ENCODE data around the gene LY86.
A peak's percentile ranks its signal among the peaks of the same experiment; 100 is the strongest.

Gene LY86

GRCh38 chr6:6682225-6682624 lies 93.7 kb downstream of the LY86 start:
- no peak for DNase-seq (ENCODE audit: low read depth)

- DNase-seq (ENCODE audit: low read depth) = no peak
Measured at GRCh38 chr6:6683969-6684833, 95.7 kb downstream of the LY86 start.

GRCh38 chr6:6685249-6686040 lies 96.9 kb downstream of the LY86 start:
- DNase-seq (ENCODE audit: low read depth) = no peak

GRCh38 chr6:6686176-6686575 lies 97.7 kb downstream of the LY86 start:
- DNase-seq (ENCODE audit: low read depth) = no peak

GRCh38 chr6:6686748-6687601 lies 98.5 kb downstream of the LY86 start:
- peak; percentile 24 for DNase-seq (ENCODE audit: low read depth)

GRCh38 chr6:6688283-6688682 lies 99.8 kb downstream of the LY86 start:
- DNase-seq (ENCODE audit: low read depth) = no peak

- DNase-seq (ENCODE audit: low read depth) = no peak
Measured at GRCh38 chr6:6688951-6689350, 100.4 kb downstream of the LY86 start.

- DNase-seq (ENCODE audit: low read depth) = no peak
Measured at GRCh38 chr6:6689400-6690143, 101.1 kb downstream of the LY86 start.

GRCh38 chr6:6690144-6690483 lies 101.6 kb downstream of the LY86 start:
- no peak for DNase-seq (ENCODE audit: low read depth)

- no peak for DNase-seq (ENCODE audit: low read depth)
Measured at GRCh38 chr6:6694368-6694780, 105.9 kb downstream of the LY86 start.

GRCh38 chr6:6694825-6695624 lies 106.5 kb downstream of the LY86 start:
- DNase-seq (ENCODE audit: low read depth) = no peak

- no peak for DNase-seq (ENCODE audit: low read depth)
Measured at GRCh38 chr6:6695625-6696276, 107.2 kb downstream of the LY86 start.

- DNase-seq (ENCODE audit: low read depth) = no peak
Measured at GRCh38 chr6:6696867-6697531, 108.5 kb downstream of the LY86 start.

- DNase-seq (ENCODE audit: low read depth) = no peak
Measured at GRCh38 chr6:6697620-6698019, 109.1 kb downstream of the LY86 start.

GRCh38 chr6:6699741-6700367 lies 111.3 kb downstream of the LY86 start:
- DNase-seq (ENCODE audit: low read depth) = no peak

GRCh38 chr6:6700407-6701270 lies 112.1 kb downstream of the LY86 start:
- DNase-seq (ENCODE audit: low read depth) = no peak

GRCh38 chr6:6701864-6702263 lies 113.3 kb downstream of the LY86 start:
- no peak for DNase-seq (ENCODE audit: low read depth)

GRCh38 chr6:6703699-6704098 lies 115.2 kb downstream of the LY86 start:
- no peak for DNase-seq (ENCODE audit: low read depth)

All from activated T-helper 9 cell treated with anti-CD3 and anti-CD28 coated beads, Interleukin-2, amount 50 U/mL, for 16 hours (primary cell).